B cell (primary cell): Measurements from ENCODE around the gene MDGA2. TPM values are rescaled to one million over a fixed set of nuclear protein-coding genes. Genes with fewer than 3 reads are reported as not detected.

Source experiments
- ATAC-seq: fragments of 200-7000 bp; cut with Tn5 transposase; one replicate; pipeline ENCODE4 v1.10.0; 2021; ENCODE audit warnings: low read depth, mild to moderate bottlenecking, moderate number of reproducible peaks, moderate library complexity
- CTCF ChIA-PET: fragments of 350-600 bp; sonication (Branson Sonifier 250); formaldehyde crosslinking; loops from one replicate; lab custom pipeline; 2021; ENCODE audit warnings: antibody characterized with exemption, inconsistent platforms; lab: Charles Lee
- POLR2A ChIA-PET: fragments of 350-600 bp; sonication (Branson Sonifier 250); formaldehyde crosslinking; loops from one replicate; lab custom pipeline; 2021; ENCODE audit warnings: antibody characterized with exemption; lab: Charles Lee
- DNase-seq: peaks from one replicate; pipeline ENCODE4 v3.0.0; 2013
- H2AFZ ChIP-seq: 2 replicates; pipeline ENCODE4 v1.6.1; 2012; ENCODE audit warnings: mild to moderate bottlenecking, low read depth, low read length; ENCODE audit not compliant: insufficient read depth, poor library complexity, severe bottlenecking
- H3K27ac ChIP-seq, 2 donors: 1 replicate in 1 of 2; 2 replicates in 1 of 2; pipeline ENCODE4 v1.5.1; 2012 to 2013; ENCODE audit warnings: low read length in 2 of 2, mild to moderate bottlenecking in 2 of 2, moderate library complexity in 1 of 2
- H3K27me3 ChIP-seq, 4 experiments: fragments of 200-600 bp in 1 of 4; sonication (generic) in 1 of 4; replicated peaks in 1 of 4; 1 replicate in 2 of 4; 2 replicates in 2 of 4; pipeline versions ENCODE4 v1.6.1 to v1.7.0; 2013 to 2016; ENCODE audit warnings: low read length in 3 of 4, mild to moderate bottlenecking in 2 of 4, mixed read lengths in 1 of 4, moderate library complexity in 1 of 4; ENCODE audit not compliant: insufficient read depth in 4 of 4, control insufficient read depth in 3 of 4; ENCODE audit errors: control extremely low read depth in 1 of 4
- H3K36me3 ChIP-seq, 2 experiments: replicated peaks in 1 of 2; 1 replicate in 1 of 2; 2 replicates in 1 of 2; pipeline versions ENCODE4 v1.6.1 to v1.7.1; 2013; ENCODE audit warnings: low read length in 1 of 2; ENCODE audit not compliant: insufficient read depth in 2 of 2, control insufficient read depth in 1 of 2; ENCODE audit errors: control extremely low read depth in 1 of 2, extremely low read depth in 1 of 2
- H3K4me1 ChIP-seq, 2 donors: fragments of 200-600 bp in 1 of 2; sonication (generic) in 1 of 2; 1 replicate in 1 of 2; 2 replicates in 1 of 2; pipeline versions ENCODE4 v1.5.1 to v1.6.1; 2013 to 2017; ENCODE audit warnings: low read length in 2 of 2; ENCODE audit not compliant: control insufficient read depth in 2 of 2, insufficient read depth in 2 of 2
- H3K4me2 ChIP-seq: replicated peaks from 2 replicates; pipeline ENCODE3; 2012; ENCODE audit warnings: mild to moderate bottlenecking, low read depth, low read length; ENCODE audit not compliant: poor library complexity, severe bottlenecking
- H3K4me3 ChIP-seq, 5 experiments: fragments of 200-600 bp in 1 of 5; sonication (generic) in 1 of 5; 1 replicate in 3 of 5; 2 replicates in 2 of 5; pipeline versions ENCODE4 v1.5.1 to v1.7.0; 2011 to 2016; ENCODE audit warnings: low read length in 4 of 5, mild to moderate bottlenecking in 4 of 5, low read depth in 2 of 5, control low read depth in 1 of 5, moderate library complexity in 1 of 5; ENCODE audit not compliant: insufficient read depth in 1 of 5; ENCODE audit errors: control extremely low read depth in 1 of 5, extremely low read depth in 1 of 5
- H3K79me2 ChIP-seq: fragments of 200-600 bp; sonication (generic); one replicate; pipeline ENCODE4 v1.6.0; 2016; ENCODE audit warnings: low read length; ENCODE audit not compliant: control insufficient read depth, insufficient read depth
- H3K9ac ChIP-seq: fragments of 200-600 bp; sonication (generic); 2 replicates; pipeline ENCODE4 v1.6.1; 2017; ENCODE audit warnings: mild to moderate bottlenecking, low read length, moderate library complexity
- H3K9me3 ChIP-seq, 3 donors: one replicate each; pipeline versions ENCODE4 v1.6.1 to v1.7.1; 2013; ENCODE audit warnings: low read length in 2 of 3; ENCODE audit not compliant: control insufficient read depth in 2 of 3, insufficient read depth in 1 of 3; ENCODE audit errors: control extremely low read depth in 1 of 3
- H4K20me1 ChIP-seq: 2 replicates; pipeline ENCODE4 v1.6.0; 2012; ENCODE audit warnings: mild to moderate bottlenecking, low read length; ENCODE audit not compliant: insufficient read depth, control insufficient read depth, poor library complexity, severe bottlenecking
- H3K27ac Mint-ChIP-seq: one replicate; pipeline ENCODE4 v1.8.0; 2021; ENCODE audit warnings: mixed read lengths
- H3K27me3 Mint-ChIP-seq: one replicate; pipeline ENCODE4 v1.8.0; 2021; ENCODE audit warnings: mixed read lengths
- H3K4me1 Mint-ChIP-seq: one replicate; pipeline ENCODE4 v1.8.0; 2021; ENCODE audit warnings: mixed read lengths
- H3K4me3 Mint-ChIP-seq: one replicate; pipeline ENCODE4 v1.8.0; 2021; ENCODE audit warnings: mixed read lengths
- H3K9me3 Mint-ChIP-seq: one replicate; pipeline ENCODE4 v1.8.0; 2022; ENCODE audit warnings: mixed read lengths; ENCODE audit not compliant: insufficient read depth
- CTCF ChIP-seq: fragments of 200-600 bp; IDR thresholded peaks from one replicate; pipeline ENCODE4 v1.8.0; 2022; ENCODE audit warnings: antibody characterized with exemption, mild to moderate bottlenecking
- EZH2 ChIP-seq: IDR thresholded peaks from 2 replicates; pipeline ENCODE4 v1.6.1; 2012; ENCODE audit warnings: borderline replicate concordance, low read depth, mild to moderate bottlenecking, moderate library complexity, low read length; ENCODE audit not compliant: insufficient read depth, poor library complexity, severe bottlenecking
- WGBS: methylation state at CpG from one replicate; pipeline ENCODE4 v1.1.5; 2013; ENCODE audit warnings: missing lambda C conversion rate; ENCODE audit not compliant: insufficient coverage; 5-methylcytosine and 5-hydroxymethylcytosine counted together
- intact Hi-C: fragments of 100-400 bp; cut with micrococcal nuclease; formaldehyde crosslinking; loops from one replicate; pipeline ENCODE4 v1.10.0; 2022
- polyA plus RNA-seq: library from polyadenylated mRNA; depleted of rRNA; stranded (reverse); fragments of >200 nt; gene quantifications from 2 replicates; pipeline ENCODE4 v1.2.3, GENCODE V29; 2012
- total RNA-seq, 2 donors: library from RNA; stranded (reverse); fragments of 120-200 nt in 1 of 2; gene quantifications; 1 replicate in 1 of 2; 2 replicates in 1 of 2; pipeline versions ENCODE4 v1.2.3 to v1.2.4, GENCODE V29; 2013 to 2022

The MDGA2 gene
- total and polyA plus RNA-seq, 2 donors (not counting 1 experiment from before 2014, with no cell fraction given): not detected

GRCh38 chr14:46973295-46973694, 702.1 kb downstream of the MDGA2 start:
- no peaks in the 10 kb centered on the region for H3K79me2 ChIP-seq
- ChIA-PET POLR2A (no interaction called here), CTCF (no interaction called here)
- no peak overlapping the region for H3K4me3 Mint-ChIP-seq
- no peak overlapping the region for H3K4me2 ChIP-seq
- no peak overlapping the region for H2AFZ ChIP-seq
- H3K27ac ChIP-seq: no peak overlapping the region
- no peak overlapping the region for H3K27ac Mint-ChIP-seq
- H3K9me3 ChIP-seq: no peaks in the 10 kb centered on the region
- H3K27me3 ChIP-seq: no peaks in the 10 kb centered on the region
- H3K4me1 ChIP-seq: no peaks in the 10 kb centered on the region
- H4K20me1 ChIP-seq: no peaks in the 10 kb centered on the region
- no peak for ATAC-seq
- intact Hi-C loops: no loop called here
- no peaks in the 10 kb centered on the region for H3K4me1 Mint-ChIP-seq
- no peaks in the 10 kb centered on the region for H3K36me3 ChIP-seq
- TF ChIP-seq EZH2 (no peak), CTCF (no peak)
- H3K9ac ChIP-seq: no peak overlapping the region
- no peak overlapping the region for H3K4me3 ChIP-seq
- no peak for DNase-seq
- no peaks in the 10 kb centered on the region for H3K27me3 Mint-ChIP-seq
- H3K9me3 Mint-ChIP-seq: peaks cover 2% of the 10 kb centered on the region
- WGBS: no CpG with 5 or more reads among the region's 2 CpGs

DNA sequence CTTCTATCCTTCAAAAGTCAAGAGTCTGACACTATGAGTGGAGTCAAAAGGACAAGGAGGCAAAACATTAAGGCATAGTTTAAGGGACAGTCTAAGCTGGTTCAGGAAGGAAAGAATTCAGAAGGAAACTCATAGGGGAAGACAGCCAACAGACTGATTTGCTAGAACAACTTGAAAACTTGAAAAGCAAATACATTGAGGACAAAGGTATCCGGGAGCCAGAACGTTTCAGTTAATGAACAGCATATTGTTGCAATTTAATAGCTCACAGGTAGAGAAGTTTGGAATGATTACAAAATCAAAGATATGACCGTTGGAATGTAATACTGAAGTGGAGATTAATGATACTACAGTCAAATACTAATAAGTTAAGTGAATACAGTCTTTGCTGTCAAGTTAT, 711.0 kb downstream of the MDGA2 start:
- 95% methylated on average over 2 of the region's 3 CpGs for WGBS
- Histone ChIP-seq H3K9ac (no peak overlapping the region), H3K4me2 (no peak overlapping the region), H4K20me1 (no peaks in the 10 kb centered on the region), H3K27me3 (no peaks in the 10 kb centered on the region), H2AFZ (no peak overlapping the region), H3K4me3 (no peak overlapping the region), H3K9me3 (peaks cover 0 to 4% (median 1%) of the 10 kb centered on the region in 3 donors), H3K79me2 (no peaks in the 10 kb centered on the region), H3K4me1 (no peaks in the 10 kb centered on the region), H3K27ac (no peak overlapping the region), H3K36me3 (no peaks in the 10 kb centered on the region)
- DNase-seq: no peak
- peaks cover 2% of the 10 kb centered on the region for H3K9me3 Mint-ChIP-seq
- no peak overlapping the region for H3K4me3 Mint-ChIP-seq
- POLR2A ChIA-PET: no interaction called here
- intact Hi-C loops: no loop called here
- no peaks in the 10 kb centered on the region for H3K4me1 Mint-ChIP-seq
- ATAC-seq: no peak
- no peak overlapping the region for H3K27ac Mint-ChIP-seq
- CTCF ChIA-PET: no interaction called here
- TF ChIP-seq EZH2 (no peak), CTCF (no peak)
- no peaks in the 10 kb centered on the region for H3K27me3 Mint-ChIP-seq
